ENCODE data around the gene NBPF12.
"Not testable (repeated sequence)": the region's sequence is repeated elsewhere in the genome, so short reads cannot be mapped to it uniquely, and the experiment has no call there.

NBPF12 gene

DNA sequence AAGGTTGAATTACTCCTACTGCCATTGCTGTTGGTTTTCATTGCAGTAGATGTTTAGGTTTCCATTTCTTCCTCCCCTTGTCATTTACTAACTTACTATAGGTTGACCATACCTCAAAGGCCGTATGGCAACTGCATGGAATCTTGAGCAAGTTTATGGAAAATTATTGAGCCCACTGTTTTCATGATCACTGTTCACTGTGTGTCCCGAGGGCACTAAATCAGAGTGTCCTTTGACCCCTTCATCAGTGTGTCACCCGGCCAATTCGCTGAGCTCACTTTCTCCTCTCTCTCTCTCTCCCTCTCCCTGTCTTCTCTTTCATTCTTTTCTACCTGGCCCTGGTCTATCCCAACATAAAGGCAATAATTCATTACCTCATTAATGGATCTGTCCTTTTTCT lies 47.7 kb downstream of the NBPF12 start:
- not testable (repeated sequence) for DNase-seq

DNA sequence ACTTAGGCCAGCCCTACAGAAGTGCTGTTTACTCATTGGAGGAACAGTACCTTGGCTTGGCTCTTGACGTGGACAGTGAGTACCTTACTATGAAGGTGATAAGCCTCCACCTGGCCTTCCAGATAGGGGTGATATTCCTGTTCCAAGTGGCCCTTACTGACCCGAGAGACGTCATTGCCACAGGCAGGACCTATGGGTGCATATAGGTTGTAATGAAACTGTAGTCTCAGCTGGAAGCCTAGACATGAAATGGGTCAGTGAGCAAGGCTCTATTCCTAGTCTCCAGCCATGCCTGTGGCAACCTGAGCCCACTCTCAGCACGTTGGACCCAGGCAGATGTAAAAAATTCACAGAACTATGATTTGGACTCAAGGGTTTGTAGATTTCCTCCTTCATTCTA lies 48.3 kb downstream of the NBPF12 start:
- not testable (repeated sequence) for DNase-seq

DNA sequence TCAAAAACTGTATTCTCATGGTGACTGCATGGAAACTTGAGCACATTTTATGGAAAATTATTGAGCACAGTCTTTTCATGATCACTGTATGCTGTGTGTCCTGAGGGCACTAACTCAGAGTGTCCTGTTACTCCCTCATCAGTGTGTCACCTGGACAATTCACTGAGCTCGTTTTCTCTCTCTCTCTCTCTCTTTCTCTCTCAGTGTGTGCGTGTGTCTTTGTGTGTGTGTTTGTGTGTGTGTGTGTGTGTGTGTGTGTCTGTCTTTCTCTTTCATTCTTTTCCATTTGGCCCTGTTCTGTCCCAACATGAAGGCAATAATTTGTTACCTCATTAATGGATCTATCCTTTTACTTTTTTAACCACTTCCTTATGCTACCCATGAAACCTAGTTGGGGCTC lies 49.4 kb downstream of the NBPF12 start:
- DNase-seq = not testable (repeated sequence)

DNA sequence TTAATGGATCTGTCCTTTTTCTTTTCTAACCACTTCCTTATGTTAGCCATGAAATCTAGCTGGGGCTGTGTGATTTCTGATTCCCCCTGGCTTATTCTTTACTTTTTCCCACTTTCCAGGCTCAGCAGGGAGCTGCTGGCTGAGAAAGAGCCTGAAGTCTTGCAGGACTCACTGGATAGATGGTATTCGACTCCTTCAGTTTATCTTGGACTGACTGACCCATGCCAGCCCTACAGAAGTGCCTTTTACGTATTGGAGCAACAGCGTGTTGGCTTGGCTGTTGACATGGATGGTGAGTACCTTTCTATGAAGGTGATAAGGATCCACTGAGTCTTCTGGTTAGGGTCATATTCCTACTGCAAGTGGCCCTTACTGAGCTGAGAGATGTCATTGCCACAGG lies 51.3 kb downstream of the NBPF12 start:
- DNase-seq = not testable (repeated sequence)

DNA sequence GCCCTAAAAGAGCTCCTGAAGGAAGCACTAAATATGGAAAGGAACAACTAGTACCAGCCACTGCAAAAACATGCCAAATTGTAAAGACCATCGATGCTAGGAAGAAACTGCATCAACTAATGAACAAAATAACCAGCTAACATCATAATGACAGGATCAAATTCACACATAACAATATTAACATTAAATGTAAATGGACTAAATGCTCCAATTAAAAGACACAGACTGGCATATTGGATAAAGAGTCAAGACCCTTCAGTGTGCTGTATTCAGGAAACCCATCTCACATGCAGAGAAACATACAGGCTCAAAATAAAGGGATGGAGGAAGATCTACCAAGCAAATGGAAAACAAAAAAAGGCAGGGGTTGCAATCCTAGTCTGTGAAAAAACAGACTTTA lies 70.4 kb downstream of the NBPF12 start:
- not testable (repeated sequence) for DNase-seq

DNA sequence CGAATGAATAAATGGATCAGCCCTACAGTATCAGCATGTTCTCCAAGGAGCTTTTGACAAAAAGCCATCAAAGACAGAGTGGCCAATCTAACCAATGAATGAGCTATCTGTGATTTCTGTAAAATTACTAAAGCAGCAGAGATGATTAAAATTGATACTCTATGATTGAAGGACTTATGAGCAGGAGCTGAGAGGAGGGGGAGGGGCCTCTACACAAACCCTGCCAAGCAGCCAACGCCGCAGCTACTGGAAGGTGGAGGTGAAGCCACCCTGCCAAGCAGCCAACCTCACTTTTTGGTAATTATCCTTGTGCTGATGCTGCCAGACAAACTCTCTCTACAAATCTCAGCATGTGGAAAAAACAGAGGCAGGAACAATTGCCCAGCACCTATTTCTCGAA lies 88.9 kb downstream of the NBPF12 start:
- not testable (repeated sequence) for DNase-seq

DNA sequence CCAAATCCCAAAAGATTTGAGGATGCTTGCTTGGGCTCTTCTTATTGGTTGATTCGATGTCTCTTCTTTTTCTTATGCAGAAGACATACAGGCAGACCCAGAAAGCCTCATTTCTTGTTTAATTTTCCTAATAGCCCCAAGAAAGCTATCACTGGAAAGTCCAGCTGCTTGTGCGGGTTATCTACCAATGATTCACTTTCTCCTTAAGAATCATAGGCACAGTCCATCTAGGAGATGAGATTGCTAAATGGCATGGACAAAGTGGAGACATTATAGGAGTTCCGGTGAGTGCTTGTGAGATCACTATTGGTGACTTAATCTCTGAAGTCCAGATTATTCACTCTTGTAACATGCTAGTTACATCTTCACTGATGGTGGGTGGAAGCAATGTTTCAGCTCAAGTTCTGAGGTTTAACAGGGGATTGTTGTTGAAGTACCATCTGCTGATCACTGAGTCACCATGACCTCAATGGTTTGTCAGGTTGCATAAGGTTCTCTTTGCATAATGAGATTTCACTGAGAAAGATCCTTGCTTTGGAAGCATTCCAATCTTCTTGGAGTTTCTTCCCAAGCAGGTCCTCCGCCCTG lies 92.0 kb downstream of the NBPF12 start:
- DNase-seq = not testable (repeated sequence)

DNA sequence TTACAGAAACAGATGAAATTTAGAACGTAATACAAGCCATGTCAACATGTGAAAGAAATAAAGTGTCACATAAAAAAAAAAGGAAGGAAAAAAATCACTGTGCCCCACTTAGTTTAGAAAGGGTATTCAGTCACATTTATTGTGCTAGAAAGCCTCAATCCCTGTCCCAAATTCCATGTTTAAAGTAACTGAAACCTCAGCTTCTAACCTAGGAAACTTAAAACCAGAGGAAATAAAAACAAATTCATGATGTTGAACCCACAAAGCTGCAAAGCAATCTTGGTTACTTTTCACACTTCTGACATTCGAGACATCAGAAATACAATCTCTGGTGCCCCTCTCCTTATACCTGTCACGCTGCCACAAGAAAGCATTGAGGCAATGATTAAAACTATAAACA lies 101.8 kb downstream of the NBPF12 start:
- DNase-seq = no peak

DNA sequence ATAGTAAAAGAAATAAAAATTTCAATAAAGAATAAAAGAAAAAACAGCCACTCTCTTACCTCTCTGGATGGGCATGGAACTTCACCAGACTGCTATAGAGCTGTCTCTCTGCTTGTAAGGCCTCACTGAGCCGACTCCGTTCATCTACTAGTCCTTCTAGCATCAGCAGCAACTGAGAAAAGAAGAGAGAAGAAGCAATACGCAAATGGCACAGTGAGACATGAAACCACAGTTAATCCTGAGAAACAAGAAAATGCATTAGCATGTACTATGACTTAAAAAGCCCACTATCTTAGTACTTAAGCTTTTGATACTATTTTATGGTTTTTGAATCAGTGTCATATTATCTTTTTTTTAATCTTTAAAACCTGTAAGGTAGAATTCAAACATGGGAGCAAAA lies 104.8 kb downstream of the NBPF12 start:
- DNase-seq = peak; percentile 22

DNA sequence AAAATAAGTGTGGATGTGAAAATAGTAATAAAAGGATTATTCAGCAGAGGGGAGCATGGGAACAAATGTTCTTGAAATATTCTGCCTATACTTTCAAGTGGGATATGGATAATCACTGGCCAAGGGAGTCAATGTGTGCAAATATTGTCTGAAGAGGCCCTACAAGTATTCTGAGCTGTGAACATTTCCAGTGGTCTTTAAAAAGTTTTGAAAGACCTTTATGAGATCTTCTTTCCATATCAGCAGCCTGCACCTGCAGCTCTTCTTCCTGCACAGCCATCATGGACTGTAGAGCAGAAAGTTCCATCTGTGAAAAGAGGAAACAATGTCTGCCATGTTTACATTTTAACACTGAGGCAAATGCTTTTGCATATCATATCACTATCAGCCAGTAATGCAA lies 106.4 kb downstream of the NBPF12 start:
- DNase-seq = not testable (repeated sequence)
